K562 (cell line): Measurements from ENCODE around the gene IDI2. TPM values are rescaled to one million over a fixed set of nuclear protein-coding genes. Genes with fewer than 3 reads are reported as not detected.

Experiments used
- BDP1 ChIP-seq: IDR thresholded peaks from 3 replicates; pipeline ENCODE4 v1.6.1; 2011; ENCODE audit not compliant: insufficient read length, insufficient read depth
- ETS2 ChIP-seq: IDR thresholded peaks from 2 replicates; pipeline ENCODE4 v1.6.1; 2016; ENCODE audit warnings: borderline replicate concordance, missing genetic modification characterization, mild to moderate bottlenecking, moderate library complexity, missing compliant biosample characterization; ENCODE audit not compliant: poor library complexity, severe bottlenecking
- HMGXB4 ChIP-seq: sonication (generic); formaldehyde crosslinking; IDR thresholded peaks from 2 replicates; pipeline ENCODE4 v1.8.1; 2023; ENCODE audit warnings: mild to moderate bottlenecking, missing genetic modification reagents
- KLF1 ChIP-seq: fragments of 450-650 bp; IDR thresholded peaks from 2 replicates; pipeline ENCODE4 v1.6.1; 2016; ENCODE audit warnings: missing genetic modification characterization, missing compliant biosample characterization
- LEF1 ChIP-seq: fragments of 450-650 bp; IDR thresholded peaks from 2 replicates; pipeline ENCODE4 v1.6.1; 2016; ENCODE audit warnings: mild to moderate bottlenecking
- NEUROD1 ChIP-seq: fragments of 150-350 bp; IDR thresholded peaks from 2 replicates; pipeline ENCODE4 v1.6.1; 2014; ENCODE audit warnings: borderline replicate concordance, low read length, low read depth; ENCODE audit not compliant: partially characterized antibody
- PHB ChIP-seq: fragments of 250-450 bp; sonication (Bioruptor Pico); IDR thresholded peaks from 2 replicates; pipeline ENCODE4 v1.5.0; 2021
- SRF ChIP-seq, 2 experiments: fragments of 250-450, 450-650 bp in 1 of 2; sonication (Bioruptor Pico) in 1 of 2; sonication (generic) in 1 of 2; formaldehyde crosslinking; IDR thresholded peaks; 2 replicates each; pipeline versions ENCODE4 v1.5.0 to v1.5.1; 2020 to 2022; ENCODE audit warnings: mild to moderate bottlenecking in 1 of 2, missing genetic modification reagents in 1 of 2
- TOE1 ChIP-seq, 2 experiments: fragments of 450-650 bp in 1 of 2; sonication (generic) in 1 of 2; formaldehyde crosslinking in 1 of 2; IDR thresholded peaks; 2 replicates each; pipeline versions ENCODE4 v1.7.1 to v1.8.0; 2016 to 2022; ENCODE audit warnings: borderline replicate concordance in 2 of 2, mild to moderate bottlenecking in 2 of 2, antibody characterized with exemption in 1 of 2, inconsistent platforms in 1 of 2, low read depth in 1 of 2, missing genetic modification reagents in 1 of 2, moderate library complexity in 1 of 2
- ZBTB49 ChIP-seq: sonication (generic); formaldehyde crosslinking; IDR thresholded peaks from 2 replicates; pipeline ENCODE4 v1.8.0; 2022; ENCODE audit warnings: missing genetic modification reagents, mild to moderate bottlenecking, borderline replicate concordance
- ZNF134 ChIP-seq: fragments of 250-450 bp; sonication (Bioruptor Pico); conservative IDR thresholded peaks from 2 replicates; pipeline ENCODE4 v1.4.0; 2020
- ZNF436 ChIP-seq: fragments of 250-450, 450-650 bp; sonication (Bioruptor Pico); formaldehyde crosslinking; IDR thresholded peaks from 2 replicates; pipeline ENCODE4 v1.7.0; 2020; ENCODE audit warnings: mild to moderate bottlenecking
- ZNF551 ChIP-seq: fragments of 250-450 bp; sonication (Bioruptor Pico); IDR thresholded peaks from 2 replicates; pipeline ENCODE4 v1.5.0; 2021; ENCODE audit warnings: mild to moderate bottlenecking, moderate library complexity
- ZNF695 ChIP-seq: fragments of 450-650 bp; formaldehyde crosslinking; IDR thresholded peaks from 2 replicates; pipeline ENCODE4 v1.4.0; 2020; ENCODE audit warnings: mild to moderate bottlenecking, moderate library complexity
- polyA plus RNA-seq, 8 experiments: library from polyadenylated mRNA; depleted of rRNA in 4 of 8; stranded (reverse) in 5 of 8; unstranded in 3 of 8; fragments of >200 nt; fragmentation: Nextera tagmentation in 2 of 8; fragmentation: Illumina TruSeq in 1 of 8; extraction: Ambion mirVana in 2 of 8; extraction: Trizol in 1 of 8; gene quantifications; 2 replicates each; pipeline versions ENCODE4 v1.2.1 to v1.2.3, GENCODE V29; 2011 to 2014; ENCODE audit warnings: inconsistent platforms in 1 of 8, missing spikeins in 1 of 8
- total RNA-seq, 7 experiments: library from RNA; depleted of rRNA in 6 of 7; stranded (reverse); fragments of >200 nt in 6 of 7; fragmentation: Illumina TruSeq in 2 of 7; extraction: Trizol in 2 of 7; gene quantifications; 2 replicates each; pipeline versions ENCODE4 v1.2.1 to v1.2.3, GENCODE V29; 2011 to 2021; ENCODE audit warnings: low replicate concordance in 1 of 7
- TF ChIP-seq, protein P1 (sequence below): sonication (generic); formaldehyde crosslinking; IDR thresholded peaks from 2 replicates; pipeline ENCODE4 v1.8.0; 2022; ENCODE audit warnings: mild to moderate bottlenecking, missing genetic modification reagents
- TF ChIP-seq, protein P2 (sequence below): fragments of 250-450 bp; sonication (Bioruptor Pico); IDR thresholded peaks from 2 replicates; pipeline ENCODE4 v1.5.1; 2021; ENCODE audit warnings: mild to moderate bottlenecking

Gene IDI2
- total and polyA plus RNA-seq, 9 of the 15 experiments (the other 6 are each of a cell fraction or from before 2014, with no cell fraction given): not detected

DNA sequence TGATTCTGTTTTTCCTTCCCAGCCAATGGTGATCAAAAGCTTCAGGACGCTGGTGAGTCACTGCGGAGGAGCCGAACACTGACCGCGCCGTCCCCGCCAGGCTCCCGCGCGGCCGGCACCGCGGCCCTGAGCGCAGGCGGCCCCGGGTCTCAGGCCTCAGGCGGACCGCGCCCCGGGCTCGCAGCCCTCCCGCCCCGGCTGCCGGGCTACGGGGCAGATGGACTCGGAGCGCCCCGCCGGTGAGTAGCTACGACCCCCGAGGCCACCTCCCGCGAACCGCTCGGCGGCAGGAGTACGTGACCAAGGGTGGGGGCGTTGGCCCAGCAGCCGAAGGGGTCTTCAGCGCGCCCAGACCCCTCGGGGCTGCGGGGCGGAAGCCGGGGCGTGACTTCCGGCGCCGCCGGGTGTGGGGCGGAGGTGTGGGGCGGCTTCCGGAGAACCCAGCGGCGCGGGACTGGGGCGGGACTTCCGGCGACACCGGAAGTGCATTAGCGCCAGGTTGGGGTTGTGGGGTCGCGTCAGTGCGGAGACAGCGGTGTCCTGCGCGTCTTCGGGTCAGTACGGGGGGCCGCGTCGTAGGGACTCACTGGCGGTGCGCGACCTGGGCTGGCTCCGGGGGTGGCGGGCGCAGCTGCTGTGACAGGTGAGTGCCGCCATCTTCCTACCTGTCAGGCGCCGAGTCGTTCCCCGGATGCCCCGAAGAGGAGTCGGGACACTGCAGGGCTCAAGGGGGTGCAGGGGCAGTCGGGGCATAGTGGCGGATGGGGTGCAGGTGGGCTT is 30.9 kb upstream of the IDI2 start, which contains the start of gene WDR37 (continued):
- no peak; the same call in 1 of the 2 replicates for TF ChIP-seq HMGXB4 (CRISPR knock-in tag)
- TF ChIP-seq ETS2 (tag): no peak
- no peak for TF ChIP-seq BDP1
- TF ChIP-seq PHB (CRISPR knock-in tag): no peak
- TF ChIP-seq ZNF436: no peak
- no peak for TF ChIP-seq NEUROD1
- TF ChIP-seq, protein P1, sequence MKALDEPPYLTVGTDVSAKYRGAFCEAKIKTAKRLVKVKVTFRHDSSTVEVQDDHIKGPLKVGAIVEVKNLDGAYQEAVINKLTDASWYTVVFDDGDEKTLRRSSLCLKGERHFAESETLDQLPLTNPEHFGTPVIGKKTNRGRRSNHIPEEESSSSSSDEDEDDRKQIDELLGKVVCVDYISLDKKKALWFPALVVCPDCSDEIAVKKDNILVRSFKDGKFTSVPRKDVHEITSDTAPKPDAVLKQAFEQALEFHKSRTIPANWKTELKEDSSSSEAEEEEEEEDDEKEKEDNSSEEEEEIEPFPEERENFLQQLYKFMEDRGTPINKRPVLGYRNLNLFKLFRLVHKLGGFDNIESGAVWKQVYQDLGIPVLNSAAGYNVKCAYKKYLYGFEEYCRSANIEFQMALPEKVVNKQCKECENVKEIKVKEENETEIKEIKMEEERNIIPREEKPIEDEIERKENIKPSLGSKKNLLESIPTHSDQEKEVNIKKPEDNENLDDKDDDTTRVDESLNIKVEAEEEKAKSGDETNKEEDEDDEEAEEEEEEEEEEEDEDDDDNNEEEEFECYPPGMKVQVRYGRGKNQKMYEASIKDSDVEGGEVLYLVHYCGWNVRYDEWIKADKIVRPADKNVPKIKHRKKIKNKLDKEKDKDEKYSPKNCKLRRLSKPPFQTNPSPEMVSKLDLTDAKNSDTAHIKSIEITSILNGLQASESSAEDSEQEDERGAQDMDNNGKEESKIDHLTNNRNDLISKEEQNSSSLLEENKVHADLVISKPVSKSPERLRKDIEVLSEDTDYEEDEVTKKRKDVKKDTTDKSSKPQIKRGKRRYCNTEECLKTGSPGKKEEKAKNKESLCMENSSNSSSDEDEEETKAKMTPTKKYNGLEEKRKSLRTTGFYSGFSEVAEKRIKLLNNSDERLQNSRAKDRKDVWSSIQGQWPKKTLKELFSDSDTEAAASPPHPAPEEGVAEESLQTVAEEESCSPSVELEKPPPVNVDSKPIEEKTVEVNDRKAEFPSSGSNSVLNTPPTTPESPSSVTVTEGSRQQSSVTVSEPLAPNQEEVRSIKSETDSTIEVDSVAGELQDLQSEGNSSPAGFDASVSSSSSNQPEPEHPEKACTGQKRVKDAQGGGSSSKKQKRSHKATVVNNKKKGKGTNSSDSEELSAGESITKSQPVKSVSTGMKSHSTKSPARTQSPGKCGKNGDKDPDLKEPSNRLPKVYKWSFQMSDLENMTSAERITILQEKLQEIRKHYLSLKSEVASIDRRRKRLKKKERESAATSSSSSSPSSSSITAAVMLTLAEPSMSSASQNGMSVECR (CRISPR knock-in tag): no peak; the same call in 1 of the 2 replicates
- TF ChIP-seq, protein P2, sequence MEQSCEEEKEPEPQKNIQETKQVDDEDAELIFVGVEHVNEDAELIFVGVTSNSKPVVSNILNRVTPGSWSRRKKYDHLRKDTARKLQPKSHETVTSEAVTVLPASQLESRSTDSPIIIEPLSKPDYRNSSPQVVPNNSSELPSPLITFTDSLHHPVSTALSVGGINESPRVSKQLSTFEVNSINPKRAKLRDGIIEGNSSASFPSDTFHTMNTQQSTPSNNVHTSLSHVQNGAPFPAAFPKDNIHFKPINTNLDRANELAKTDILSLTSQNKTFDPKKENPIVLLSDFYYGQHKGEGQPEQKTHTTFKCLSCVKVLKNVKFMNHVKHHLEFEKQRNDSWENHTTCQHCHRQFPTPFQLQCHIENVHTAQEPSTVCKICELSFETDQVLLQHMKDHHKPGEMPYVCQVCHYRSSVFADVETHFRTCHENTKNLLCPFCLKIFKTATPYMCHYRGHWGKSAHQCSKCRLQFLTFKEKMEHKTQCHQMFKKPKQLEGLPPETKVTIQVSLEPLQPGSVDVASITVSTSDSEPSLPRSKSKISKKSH (CRISPR knock-in tag): no peak
- no peak for TF ChIP-seq TOE1 (IDR thresholded peaks at IDR 0.05; ENCODE audit: borderline replicate concordance)
- TF ChIP-seq TOE1 (CRISPR knock-in tag; IDR thresholded peaks at IDR 0.05; ENCODE audit: borderline replicate concordance, low read depth): no peak
- TF ChIP-seq SRF (CRISPR knock-in tag; IDR thresholded peaks at IDR 0.05): 0 out of 4 replicates have a peak, but pooled peaks of 1 of the 2 experiments have one; percentile 33
- no peak for TF ChIP-seq ZNF134
- no peak for TF ChIP-seq ZNF551 (CRISPR knock-in tag)
- 0 out of 2 replicates have a peak, but pooled peaks have one; percentile 72 for TF ChIP-seq KLF1 (tag)
- TF ChIP-seq LEF1: no peak
- no peak for TF ChIP-seq ZNF695
- no peak for TF ChIP-seq ZBTB49 (CRISPR knock-in tag)
